Measurements from ENCODE around the gene MAP3K7.
A peak's percentile ranks its signal among the peaks of the same experiment; 100 is the strongest.
"Not testable (repeated sequence)": the region's sequence is repeated elsewhere in the genome, so short reads cannot be mapped to it uniquely, and the experiment has no call there.

Gene MAP3K7

DNA sequence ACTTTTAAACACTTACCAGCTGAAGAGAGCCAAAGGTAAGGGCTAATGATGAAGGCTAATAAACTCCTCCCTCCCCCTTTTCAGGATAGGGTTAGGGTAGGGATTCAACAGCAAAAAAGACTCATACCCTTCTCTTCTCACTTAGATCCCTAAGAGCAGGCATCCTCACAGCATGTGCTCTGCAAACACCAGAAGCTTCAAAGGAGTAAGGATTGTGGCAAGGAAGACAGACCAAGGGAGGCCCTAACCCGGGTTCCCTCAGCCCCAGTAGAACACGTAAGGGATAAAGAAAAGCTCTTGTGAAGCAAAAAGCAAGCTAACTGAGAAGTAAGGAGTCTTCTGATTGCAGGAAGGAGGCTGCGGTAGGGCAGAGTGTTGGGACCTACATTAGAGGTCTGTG, 11.6 kb downstream of the MAP3K7 start:
- no peak for DNase-seq

DNA sequence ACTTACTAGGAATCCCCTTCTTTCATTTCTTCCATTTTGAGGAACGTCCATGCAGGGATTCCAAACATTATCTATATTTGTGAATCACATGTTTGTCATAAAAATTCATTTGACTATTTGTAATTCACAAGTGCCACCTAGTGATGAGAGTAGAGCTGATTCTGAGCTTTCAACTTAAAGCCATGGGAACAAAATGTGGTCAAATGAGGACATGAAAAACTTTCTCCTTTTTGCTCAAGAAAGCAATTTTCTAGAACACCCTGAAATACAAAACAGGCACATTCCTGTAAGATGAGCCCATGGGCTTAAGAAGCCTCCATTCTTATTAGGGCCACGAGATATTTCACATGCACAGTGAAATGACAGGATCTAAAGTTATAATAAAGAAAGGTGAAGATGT, 12.3 kb downstream of the MAP3K7 start:
- DNase-seq, result no peak

DNA sequence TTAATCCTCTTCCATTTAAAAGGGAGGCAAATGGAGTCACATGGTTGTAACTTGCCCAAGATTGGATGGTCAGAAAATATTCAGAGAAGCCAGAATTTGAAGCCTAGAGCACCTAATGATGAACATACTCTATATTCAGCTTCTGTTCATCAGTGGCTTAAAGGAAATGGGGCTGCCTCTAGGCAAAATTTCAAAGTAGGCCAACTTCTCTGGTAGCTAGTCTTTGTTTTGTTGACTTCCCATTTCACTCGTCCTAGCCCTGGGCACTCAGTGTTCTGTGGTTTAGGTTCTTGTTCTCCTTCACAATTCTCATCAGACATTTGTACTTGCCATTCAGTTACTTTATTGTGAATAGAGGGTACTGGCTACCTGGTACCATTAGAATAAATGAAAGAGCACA, 13.2 kb downstream of the MAP3K7 start:
- no peak for DNase-seq

DNA sequence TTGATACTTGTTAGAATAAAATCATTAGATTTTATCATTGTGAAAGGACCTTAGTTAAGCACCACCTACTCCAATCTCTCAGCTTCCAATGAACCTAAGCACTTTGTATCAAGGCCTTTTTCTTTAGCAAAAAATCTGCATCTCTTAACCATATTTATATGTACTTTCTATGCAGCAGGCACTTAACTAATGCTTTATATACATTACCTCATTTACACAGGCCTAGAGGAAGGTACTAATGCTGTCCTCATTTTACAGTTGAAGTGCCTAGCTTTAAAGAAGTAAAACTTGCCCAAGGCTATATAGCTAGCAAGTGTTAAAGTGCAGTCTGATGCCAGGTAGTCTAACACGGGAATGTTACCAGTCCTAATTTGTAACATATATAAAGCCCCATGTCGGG, 14.0 kb downstream of the MAP3K7 start:
- no peak for DNase-seq

DNA sequence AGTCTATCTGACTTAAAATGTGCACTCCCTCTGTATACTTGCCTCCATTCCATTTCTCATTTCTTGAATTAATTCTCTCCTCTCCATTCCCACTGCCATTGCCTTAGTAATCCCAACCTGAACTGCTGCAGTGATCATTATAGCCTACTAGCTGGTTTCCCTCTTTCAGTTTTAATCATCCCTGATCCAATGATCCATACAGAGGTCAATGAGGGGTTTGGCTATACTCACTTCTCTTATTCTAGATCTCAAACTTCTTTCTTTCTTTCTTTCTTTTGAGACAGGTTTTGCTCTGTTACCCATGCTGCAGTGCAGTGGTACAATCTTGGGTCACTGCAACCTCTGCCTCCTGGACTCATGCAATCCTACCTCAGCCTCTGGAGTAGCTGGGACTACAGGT, 17.6 kb downstream of the MAP3K7 start:
- DNase-seq, result no peak

DNA sequence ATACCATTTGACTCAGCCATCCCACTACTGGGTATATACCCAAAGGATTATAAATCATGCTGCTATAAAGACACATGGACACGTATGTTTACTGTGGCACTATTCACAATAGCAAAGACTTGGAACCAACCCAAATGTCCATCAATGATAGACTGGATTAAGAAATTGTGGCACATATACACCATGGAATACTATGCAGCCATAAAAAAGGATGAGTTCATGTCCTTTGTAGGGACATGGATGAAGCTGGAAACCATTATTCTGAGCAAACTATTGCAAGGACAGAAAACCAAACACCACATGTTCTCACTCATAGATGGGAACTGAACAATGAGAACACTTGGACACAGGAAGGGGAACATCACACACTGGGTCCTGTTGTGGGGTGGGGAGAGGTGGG, 19.2 kb downstream of the MAP3K7 start:
- not testable (repeated sequence) for DNase-seq

DNA sequence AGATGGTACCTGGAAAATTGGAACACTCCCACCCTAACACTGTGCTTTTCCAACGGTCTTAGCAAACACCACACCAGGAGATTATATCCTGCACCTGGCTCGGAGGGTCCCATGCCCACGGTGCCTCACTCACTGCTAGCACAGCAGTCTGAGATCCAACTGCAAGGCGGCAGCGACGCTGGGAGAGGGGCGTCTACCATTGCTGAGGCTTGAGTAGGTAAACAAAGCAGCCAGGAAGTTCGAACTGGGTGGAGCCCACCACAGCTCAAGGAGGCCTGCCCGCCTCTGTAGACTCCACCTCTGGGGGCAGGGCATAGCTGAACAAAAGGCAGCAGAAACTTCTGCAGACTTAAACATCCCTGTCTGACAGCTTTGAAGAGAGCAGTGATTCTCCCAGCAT, 24.5 kb downstream of the MAP3K7 start:
- peak; percentile 21 for DNase-seq

DNA sequence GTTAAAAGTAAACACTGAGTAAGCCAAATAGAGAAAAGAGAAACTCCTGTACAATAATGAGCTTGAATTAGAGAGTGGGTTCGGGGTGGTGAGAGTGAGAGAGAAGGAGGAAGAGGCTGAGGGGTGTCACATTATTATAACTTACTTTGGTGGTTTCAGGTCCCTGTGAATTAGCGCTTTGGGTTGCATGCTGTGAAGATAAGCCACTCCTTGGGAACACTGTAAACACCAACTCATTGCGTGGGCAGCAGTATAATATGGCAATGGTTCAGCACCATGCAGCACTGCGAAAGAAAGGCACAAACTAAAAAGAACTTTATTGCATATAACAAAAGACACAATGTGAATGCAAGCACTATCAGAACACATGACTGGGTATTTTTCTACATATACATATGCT, 26.9 kb downstream of the MAP3K7 start:
- no peak for DNase-seq

DNA sequence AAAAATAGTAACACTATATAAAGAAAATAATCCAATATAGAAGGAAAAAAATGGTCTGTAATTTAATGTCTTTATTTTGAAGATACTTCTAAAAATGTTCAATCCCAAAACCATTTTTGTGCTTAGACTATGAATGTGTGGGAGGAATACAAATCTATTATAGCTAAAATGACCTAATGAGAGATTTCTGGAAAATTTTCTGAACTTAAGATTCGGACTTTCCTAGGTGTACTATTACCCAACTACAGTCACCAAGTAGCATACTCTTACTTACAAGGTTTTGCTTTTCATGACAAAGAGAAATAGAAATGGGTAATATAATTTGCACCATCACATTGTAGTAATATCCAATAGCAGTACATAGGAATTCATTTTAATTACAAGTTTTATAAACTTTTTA, 29.9 kb downstream of the MAP3K7 start:
- DNase-seq, result no peak

DNA sequence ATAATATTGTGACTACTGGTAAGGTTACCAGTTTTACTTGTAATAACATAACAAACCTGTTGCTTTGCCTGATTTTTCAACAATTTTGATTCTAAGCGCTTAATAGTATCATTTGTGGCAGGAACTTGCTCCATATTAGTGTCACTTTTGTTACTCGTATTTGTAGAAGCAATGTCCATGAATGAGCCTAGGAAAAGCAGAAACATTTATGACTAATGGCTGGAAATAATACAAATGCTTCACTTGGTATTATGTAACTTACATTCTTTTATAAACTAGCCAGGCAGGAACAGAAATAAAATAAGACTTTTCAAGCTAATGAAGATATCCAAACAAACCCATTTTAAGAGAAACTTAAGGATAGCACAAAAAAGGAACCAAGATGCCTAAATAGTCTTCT, 38.9 kb downstream of the MAP3K7 start:
- no peak for DNase-seq

DNA sequence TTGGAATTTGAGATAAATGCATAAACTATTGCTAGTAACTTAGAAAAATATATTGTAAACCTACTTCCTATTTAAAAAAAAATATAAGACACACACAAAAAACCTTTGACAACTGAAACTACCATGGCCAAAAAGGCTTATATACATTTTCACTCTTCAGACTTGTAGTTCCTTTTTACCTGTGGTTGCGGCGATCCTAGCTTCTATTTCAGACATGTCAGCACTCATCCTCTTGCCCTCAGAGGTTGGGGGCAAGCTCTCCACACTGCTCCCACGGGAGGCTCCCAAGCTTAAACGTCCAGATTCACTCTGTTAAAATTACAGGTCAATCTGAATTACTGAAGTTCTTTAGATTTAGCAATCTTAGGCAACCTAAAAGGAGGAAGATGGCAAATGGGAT, 39.8 kb downstream of the MAP3K7 start:
- DNase-seq, result no peak

DNA sequence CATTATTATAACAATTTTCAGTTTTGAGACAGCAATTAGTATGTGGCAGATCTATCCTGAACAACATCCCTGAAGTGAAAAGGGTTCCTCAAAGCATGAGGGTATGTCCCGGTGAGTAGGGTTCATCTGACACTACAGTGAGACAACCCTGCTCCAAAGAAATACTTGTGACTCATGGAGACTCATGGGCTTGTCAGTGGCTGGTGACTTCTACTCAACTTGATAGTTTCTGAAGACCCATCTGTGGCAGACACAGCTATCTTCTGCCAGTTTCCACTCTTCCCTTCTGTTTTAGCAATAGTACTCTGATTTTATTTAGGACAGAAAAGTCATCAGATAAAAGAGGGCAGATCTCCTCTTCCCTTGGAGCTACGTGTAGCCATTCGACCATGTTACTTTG, 41.4 kb downstream of the MAP3K7 start:
- DNase-seq, result no peak

DNA sequence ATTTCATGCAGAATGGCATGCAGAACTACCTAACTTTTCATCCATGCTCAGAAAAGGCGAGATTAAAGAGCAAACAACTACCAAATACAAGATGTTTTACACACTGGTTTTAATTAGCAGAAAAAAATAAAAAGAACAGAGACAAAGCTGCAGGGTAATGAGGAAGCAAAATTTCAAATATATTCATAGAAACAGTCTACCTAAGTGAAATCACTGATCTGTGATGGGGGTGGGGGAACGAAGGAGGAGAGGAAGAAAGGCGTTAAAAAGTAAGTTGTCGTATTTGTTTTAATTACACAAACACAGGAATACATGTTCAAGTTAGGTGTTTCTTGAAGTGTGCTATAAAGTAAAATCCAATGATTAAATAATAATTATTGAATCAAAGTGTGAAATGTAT, 42.1 kb downstream of the MAP3K7 start:
- no peak for DNase-seq

DNA sequence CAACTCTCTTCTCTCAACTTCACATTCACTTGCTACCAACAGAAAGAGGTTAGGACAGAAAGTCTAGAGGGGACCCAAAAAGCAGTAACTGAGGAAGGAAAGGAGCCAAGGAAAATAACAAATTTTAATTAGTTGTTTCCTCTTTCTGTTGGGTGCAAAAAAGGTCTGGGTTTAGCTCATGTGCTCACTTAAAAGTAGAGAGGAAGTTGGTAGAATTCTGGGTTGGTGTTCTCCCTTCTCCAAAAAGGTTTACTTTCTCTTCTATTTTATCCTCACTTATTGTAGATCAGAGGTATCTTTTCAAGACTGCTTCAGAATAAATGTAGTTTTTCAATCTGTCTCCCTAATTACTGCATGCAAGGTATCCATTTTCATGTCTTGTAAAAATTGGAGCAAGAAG, 42.8 kb downstream of the MAP3K7 start:
- no peak for DNase-seq

DNA sequence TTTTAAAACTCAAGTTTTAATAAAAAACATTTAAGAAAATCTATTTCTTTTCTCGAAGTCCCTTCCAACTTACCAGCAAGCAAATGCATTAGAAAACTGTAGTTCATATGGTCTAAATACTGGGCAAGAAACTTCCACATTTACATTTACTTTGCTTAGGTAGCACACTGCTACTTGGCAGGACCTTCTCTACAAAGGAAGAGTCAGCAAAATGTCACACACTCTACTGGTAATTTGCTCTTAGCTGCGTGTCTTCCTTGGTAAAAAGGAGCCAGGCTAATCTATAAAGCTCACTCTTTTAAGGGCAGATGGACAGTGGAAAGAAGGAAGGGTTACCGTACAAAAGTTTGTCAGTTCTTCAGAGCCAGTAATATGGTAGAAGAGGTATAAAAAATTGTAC, 45.7 kb downstream of the MAP3K7 start:
- no peak for DNase-seq

DNA sequence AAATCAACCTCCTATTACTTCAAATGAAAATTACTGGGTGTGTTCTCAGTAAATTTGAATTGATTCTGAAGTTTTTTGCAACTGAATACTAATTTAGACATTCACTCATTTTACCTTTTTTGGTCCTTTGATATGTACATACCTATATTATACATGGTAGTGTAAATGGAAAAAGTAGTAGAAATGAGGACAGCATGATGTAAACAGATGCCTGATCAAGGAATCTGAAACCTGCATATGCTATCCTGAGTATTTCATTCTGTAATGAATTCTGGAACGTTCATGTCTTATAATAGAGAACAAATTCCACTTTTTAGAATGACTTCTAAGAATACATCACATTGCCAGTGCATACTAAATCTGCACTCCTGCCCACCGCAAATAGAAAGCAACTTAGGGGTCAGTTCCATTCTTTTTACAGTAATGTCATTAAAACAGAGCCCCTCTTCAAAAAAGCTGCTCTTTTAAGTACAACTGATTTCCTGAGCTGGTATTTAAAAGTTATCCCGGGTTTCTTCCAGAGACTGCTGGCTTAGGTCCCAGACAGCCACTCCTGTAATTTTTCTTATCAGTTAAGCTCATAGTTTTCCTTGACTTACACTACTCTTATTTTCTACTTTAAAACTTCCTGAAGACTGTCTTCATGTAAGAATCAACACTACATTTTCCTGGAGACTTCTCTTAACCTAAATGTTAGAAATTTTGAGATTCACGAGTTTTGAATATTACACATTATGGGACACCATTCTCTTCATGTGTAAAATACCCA, 48.4 kb downstream of the MAP3K7 start:
- no peak for DNase-seq

DNA sequence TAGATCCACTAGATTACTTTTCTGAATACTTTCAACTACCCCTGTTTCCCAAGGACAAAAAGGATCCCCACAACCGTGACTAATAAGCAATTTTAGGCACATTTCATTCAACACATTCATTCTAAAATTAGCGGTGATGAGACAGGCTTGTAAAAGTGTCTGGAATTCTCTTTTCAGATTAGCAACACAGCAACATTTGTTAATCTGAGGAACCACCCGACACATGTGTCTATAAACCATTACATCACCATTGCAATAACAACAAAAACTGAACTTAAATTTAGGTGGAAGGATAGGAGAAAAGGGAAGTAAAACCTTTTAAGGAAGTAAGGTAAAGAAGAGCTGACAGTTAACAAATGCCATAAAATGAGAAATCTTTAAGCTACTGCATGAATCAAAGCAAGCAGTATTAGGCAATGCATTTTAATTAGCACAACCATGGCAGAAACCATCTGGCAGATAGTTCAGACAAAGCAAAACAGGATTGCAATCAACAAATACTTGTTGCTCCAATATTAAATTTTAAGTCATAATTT, 49.1 kb downstream of the MAP3K7 start:
- no peak for DNase-seq

DNA sequence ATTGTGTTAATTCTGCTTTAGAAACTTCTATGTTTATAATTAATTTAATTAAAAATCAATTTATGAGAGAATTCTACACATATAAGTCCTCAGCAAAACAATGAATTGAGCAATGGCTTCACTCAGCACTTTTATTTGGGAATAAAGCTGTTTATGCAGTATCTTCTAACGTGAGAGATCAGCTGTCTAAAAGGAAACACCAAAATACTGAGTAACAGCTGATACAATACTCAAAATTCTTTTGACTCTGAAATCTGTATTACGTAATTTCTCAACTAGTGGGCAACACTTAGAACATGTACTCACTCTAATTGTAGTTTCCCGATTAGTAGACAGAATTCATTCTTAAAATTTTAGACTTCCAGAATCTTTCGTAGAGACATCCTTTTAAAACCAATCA, 49.8 kb downstream of the MAP3K7 start:
- DNase-seq, result no peak

DNA sequence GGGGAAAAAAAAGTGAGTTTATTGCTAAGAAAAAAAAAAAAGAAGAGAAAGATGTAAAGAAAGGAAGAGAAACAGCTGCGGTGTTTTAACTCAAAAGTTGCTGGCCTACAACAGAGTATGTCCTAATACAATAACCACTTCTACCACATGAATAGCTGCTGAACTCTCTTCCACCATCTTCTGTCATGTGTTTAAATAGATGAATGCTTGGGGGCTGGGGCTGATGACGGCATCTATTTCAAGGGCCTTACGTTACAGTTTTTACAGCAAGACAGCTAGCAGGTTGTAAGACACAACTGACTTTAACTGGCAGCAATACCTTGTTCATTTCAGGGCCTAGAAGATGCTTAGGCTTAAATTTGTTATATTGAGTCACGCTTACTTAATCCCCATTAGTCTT, 50.4 kb downstream of the MAP3K7 start:
- DNase-seq, result no peak

DNA sequence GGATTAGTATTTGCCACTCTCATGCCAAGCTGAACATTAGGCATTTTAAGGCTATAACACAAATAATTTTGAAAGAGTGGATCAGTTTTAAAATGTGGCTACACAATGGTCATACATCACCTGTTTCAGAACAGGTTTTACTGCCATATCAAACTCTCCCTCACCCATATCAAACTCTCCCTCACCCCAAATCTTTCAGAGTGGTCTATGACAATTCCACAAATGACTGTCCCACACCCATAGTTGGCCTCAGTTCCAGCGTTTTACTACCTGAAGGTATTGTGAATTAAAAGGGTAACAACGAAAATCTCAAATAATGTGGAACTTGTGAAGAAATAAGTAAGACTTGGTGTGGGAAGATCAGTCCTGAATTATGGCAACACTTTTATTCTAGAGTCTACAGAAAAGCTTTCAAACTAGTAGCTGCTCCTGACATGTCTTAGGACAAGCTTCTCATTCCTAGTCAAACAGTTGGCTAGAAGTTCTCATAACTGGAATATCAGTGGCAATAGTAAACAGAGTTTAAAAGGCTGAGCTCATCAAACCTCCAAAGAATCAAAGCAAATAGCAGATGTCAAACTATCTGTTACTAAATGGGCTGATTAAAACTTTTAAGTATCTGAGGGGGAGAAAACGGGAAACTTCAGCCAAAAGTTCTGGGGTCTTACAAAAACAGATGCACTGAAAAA, 52.4 kb downstream of the MAP3K7 start:
- no peak for DNase-seq

DNA sequence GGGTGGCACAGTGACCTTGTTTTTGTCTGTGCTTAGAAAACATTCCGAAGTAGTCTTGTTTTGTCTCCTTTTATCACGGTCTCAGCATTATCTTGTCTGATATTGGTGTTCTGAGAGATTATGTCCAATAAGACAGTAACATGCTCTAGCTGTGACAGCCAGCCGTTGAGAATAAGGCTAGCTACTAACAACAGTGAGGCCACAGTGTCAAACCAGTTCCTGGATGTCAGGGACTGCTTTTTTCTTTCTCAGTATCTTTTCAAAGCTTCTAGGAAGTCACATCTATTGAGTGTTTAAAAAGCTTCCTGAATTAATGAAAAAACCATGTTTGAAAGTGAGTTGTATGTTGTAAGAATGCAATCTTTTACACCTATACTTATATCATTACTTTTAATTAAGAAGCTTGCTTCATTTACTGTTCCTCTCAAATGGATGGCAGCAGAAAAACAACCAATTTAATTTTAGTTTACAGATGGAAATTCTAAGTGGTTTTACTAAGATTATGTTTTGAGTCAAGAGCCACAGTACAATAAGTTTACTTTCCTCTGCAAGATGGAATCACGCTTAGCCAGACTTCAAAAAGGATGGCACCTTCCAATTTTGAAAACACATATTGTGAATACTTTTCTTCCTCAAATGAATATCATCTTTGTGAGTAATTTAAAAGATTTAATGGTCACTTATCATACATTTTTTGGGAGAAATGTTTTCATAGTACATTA, 53.1 kb downstream of the MAP3K7 start:
- DNase-seq, result no peak

DNA sequence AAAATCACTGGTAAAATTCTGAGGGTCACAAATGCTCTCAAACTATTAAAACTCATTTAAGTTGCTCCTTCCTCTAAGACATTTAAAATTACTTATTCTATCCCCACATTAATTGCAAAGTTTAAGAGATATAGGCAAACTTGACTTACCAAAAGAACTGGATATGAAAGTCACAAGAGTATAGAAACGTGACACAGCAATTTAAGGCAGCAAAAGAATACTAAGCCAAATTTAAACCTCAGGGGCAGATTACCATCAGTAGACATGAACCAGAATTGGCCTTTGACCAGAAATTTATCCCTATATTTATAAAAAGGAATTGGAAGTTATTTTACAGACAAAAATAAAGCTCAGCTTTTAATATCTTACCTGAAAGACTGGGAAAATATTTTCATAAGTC, 56.0 kb downstream of the MAP3K7 start:
- no peak for DNase-seq

DNA sequence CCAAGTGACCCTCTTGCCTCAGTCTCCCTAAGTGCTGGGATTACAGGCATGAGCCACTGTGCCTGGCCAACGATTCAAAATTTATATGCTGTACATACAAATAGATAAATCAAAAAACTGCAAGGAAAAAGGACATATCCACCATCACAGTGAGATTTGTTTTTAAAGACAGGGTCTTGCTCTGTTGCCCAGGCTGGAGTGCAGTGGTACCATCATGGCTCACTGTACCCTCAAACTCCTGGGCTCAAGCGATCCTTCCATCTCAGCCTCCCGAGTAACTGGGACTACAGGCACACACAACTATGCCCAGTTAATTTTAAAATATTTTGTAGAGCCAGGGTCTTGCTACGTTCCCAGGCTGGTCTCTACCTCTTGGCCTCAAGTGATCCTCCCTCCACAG, 61.5 kb downstream of the MAP3K7 start:
- no peak for DNase-seq

DNA sequence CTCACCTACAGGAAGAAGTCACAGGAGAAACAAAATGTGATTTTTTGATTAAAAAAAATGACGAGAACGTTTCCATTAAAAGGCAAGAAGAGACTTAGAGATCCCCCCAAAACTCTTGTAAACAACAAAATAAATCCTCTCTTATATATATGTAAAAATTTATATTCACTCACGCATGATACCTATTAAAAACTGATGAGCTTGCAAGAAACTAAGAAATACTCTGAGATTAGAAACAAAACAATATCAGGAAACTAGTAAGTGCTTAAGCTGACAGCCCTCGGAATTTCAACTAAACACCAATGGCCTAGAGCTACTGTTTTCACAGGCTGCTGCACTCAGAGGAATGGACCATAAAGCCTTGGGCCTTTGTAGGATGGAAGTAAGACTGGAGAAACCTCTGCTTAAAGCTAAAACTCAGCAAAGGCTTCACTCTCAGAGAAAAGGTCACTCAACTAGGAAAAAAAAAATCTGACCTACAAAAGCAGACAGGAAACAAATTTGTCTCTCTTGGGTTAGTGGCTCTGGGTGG, 63.0 kb downstream of the MAP3K7 start:
- DNase-seq, result no peak

Measured in CD4-positive, alpha-beta T cell treated with Interleukin-17A for 4 hours (primary cell).